Left renal pelvis (tissue), 4 donors: ENCODE results near the gene ANKRD23. TPM values are rescaled to one million over a fixed set of nuclear protein-coding genes. Genes with fewer than 3 reads are reported as not detected.
"Not testable (repeated sequence)": the region's sequence is repeated elsewhere in the genome, so short reads cannot be mapped to it uniquely, and the experiment has no call there.

Source experiments
- DNase-seq, 4 donors: peaks; one replicate each; pipeline ENCODE4 v3.0.0-alpha.2; 2013; ENCODE audit warnings: low read depth in 4 of 4, low spot score in 3 of 4
- polyA plus RNA-seq, 4 donors: library from polyadenylated mRNA; unstranded; fragments of 120-200 nt; gene quantifications; one replicate each; pipeline ENCODE4 v1.2.1, GENCODE V29; 2013; ENCODE audit not compliant: insufficient read length in 4 of 4

Gene ANKRD23
- polyA plus RNA-seq, 4 donors: 4.1 to 6.1 (median 4.5) TPM

GRCh38 chr2:96819128-96819875 lies 24.5 kb downstream of the ANKRD23 start:
- DNase-seq: no peak

GRCh38 chr2:96817882-96818281 lies 25.9 kb downstream of the ANKRD23 start:
- DNase-seq: no peak

DNA sequence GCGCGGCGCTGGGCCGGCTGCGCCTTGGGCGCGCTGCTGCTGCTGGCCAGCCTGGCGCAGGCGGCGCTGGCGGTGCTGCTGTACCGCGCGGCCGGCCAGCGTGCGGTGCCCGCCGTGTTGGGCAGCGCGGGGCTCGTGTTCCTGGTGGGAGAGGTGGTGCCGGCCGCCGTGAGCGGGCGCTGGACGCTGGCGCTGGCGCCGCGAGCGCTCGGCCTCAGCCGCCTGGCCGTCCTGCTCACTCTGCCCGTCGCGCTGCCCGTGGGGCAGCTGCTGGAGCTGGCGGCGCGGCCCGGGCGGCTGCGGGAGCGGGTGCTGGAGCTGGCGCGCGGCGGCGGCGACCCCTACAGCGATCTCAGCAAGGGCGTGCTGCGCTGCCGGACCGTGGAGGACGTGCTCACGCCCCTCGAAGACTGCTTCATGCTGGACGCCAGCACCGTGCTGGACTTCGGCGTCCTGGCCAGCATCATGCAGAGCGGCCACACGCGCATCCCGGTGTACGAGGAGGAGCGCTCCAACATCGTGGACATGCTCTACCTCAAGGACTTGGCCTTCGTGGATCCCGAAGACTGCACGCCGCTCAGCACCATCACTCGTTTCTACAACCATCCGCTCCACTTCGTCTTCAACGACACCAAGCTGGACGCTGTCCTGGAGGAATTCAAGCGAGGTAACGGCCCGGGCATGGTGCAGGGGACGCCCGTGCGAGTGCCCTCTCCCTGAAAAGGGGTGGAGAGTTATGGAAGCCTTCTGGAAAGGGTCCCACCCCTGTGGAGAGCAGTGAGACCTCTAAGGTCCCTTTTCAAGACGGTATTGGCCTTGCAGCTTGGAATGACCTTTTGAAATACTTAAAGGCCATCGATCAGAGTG lies 26.8 kb downstream of the ANKRD23 start:
- no peak for DNase-seq

- DNase-seq: peak; percentile 79 to 85 (median 83)
Observed at GRCh38 chr2:96816127-96816835, 27.5 kb downstream of the ANKRD23 start, which contains the start of gene CNNM3. Gene CNNM3 (plus strand): TSS chr2:96816268. CDS start chr2:96816278, 10 bp downstream.

- no peak for DNase-seq
Observed at GRCh38 chr2:96815326-96816126, 28.3 kb downstream of the ANKRD23 start.

DNA sequence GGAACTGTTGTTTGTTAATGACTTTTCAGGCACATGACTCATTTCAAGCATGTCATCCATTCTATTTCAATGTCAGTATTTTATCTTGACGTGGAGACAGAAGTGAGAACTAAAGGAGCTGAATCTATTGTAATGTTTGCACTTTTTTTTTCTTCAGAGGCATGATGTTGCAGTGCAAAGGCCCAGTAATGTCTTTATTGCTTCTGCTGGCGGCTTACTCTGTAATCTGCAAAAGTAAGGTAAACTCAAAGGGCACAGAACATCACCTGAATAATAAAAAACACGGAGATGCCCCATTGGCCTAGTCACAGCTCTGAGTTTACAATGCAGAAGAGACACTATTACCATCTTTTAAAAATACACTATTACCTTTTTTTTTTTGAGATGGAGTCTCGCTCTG lies 30.2 kb downstream of the ANKRD23 start:
- DNase-seq: no peak

GRCh38 chr2:96811917-96812316 lies 31.9 kb downstream of the ANKRD23 start:
- no peak for DNase-seq

GRCh38 chr2:96810783-96811192 lies 33.0 kb downstream of the ANKRD23 start:
- no peak for DNase-seq

DNA sequence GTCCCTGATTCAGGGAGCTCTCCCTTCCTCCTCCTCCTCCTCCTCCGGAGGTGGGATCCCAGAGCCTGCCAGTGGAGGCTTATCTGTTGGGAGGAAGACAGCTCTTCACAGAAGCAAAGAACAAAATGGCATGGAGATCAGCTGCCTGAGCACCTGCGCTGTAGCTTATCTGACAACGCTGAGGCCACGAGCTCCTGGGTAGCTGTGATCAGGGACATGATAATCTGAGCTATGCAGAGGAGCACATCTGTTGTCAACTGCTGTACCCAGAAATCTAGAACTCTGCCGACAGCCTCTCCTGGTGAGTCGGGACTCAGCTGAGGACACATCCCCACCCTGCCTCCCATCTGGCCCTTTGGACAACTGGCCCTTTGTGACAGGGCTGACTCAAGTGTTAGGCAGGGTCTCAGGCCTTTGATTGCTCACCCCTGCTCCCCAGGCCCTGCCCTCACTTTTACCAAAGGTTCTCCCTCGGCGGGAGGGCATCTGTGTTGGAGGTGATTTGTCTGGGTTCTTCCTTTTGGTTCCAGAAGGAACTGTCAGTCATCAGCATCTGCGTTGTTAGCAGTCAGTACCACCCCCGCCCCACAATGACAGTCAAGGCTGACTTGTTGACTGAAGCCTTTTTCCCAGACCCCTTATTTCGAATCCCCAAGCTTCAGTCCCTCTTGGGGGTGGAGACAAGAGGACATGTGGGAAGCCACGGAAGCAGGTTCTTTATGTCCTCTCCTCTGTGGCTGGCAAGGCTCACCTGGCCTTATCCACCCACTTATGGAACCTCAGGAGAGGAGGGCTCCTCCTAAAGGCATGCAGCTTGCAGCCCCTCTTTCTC lies 33.7 kb downstream of the ANKRD23 start:
- DNase-seq: no peak

- DNase-seq: no peak
Observed at GRCh38 chr2:96809216-96809882, 34.5 kb downstream of the ANKRD23 start.

GRCh38 chr2:96808176-96808837 lies 35.5 kb downstream of the ANKRD23 start:
- no peak for DNase-seq

- no peak for DNase-seq
Observed at GRCh38 chr2:96807127-96807471, 36.7 kb downstream of the ANKRD23 start.

GRCh38 chr2:96806468-96807126 lies 37.2 kb downstream of the ANKRD23 start:
- no peak for DNase-seq

- DNase-seq: not testable (repeated sequence)
Observed at GRCh38 chr2:96805946-96806345, 37.9 kb downstream of the ANKRD23 start.

DNA sequence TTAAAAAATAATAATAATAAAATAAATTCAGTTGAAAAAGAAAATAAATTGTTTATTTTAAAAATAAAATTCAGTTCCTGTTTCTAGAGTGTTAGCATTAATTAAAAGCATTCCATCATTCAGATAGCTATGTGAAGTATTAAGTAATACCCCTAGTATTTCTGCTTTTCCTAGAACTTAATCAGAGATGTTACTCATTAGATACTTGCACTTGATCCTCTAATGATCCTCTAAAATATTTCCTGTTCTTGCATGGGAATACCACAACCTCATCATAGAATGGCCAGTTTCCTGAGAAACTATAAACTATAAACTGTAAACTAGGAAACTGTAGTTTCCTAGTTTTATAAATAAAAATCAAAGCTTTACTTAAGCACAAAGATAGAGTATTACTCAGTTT lies 38.8 kb downstream of the ANKRD23 start:
- no peak for DNase-seq

- no peak for DNase-seq
Observed at GRCh38 chr2:96802721-96803120, 41.1 kb downstream of the ANKRD23 start.

DNA sequence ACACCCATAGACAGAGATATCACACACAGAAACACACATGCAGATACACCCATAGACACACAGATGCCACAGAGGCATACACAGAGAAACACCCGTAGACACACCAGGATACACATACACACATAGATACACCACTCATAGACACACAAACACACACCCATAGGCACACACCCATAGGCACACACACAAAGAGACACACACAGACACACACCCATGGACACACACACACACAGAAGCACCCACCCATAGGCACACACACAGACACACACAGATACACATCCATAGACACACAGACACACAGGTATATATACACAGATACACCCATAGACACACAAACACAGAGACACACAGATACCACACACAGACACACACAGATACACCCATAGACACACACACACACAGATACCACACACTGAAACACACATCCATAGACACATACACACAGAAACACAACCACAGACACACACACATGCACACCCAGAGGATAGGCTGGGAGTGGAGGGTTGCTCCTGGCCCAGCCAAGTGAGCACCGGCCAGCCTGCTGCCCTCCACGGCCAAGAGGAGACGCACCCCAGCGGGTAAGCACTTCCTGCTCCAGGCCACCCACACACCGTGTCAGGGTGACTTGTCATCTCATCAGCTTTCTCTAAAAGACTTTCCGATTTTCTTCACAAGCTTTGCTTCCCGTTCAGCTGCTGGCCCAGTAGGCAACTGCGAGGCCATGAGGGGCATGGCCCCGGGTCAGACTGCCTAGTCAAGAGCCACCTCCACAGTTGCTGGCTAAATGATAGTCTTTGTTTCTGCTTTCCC lies 41.8 kb downstream of the ANKRD23 start:
- no peak for DNase-seq
